ENCODE measurements around the gene SLAIN1. TPM values are rescaled to one million over a fixed set of nuclear protein-coding genes. Genes with fewer than 3 reads are reported as not detected.

SLAIN1 gene
- total RNA-seq, 4 donors from 2014 or later, result 10.3 to 20.9 (median 15.4) TPM

- no peak for TF ChIP-seq CTCF (IDR thresholded peaks at IDR 0.05)
- TF ChIP-seq POLR2A (IDR thresholded peaks at IDR 0.05), result no peak
- intact Hi-C loops (cut with DNase I; ENCODE audit: low total_unique reads), result no loop called here
- no peak overlapping the region for H3K27ac ChIP-seq
- no peaks in the 10 kb centered on the region for H3K36me3 ChIP-seq
- no peak for DNase-seq
- no peak overlapping the region for H3K4me3 ChIP-seq
- no peaks in the 10 kb centered on the region for H3K4me1 ChIP-seq
- H3K9me3 ChIP-seq, result no peaks in the 10 kb centered on the region
- H3K27me3 ChIP-seq, result no peaks in the 10 kb centered on the region
Measured at GRCh38 chr13:77674852-77675251, 22.6 kb upstream of the SLAIN1 start.

- intact Hi-C loops (cut with DNase I; ENCODE audit: low total_unique reads), result no loop called here
- Histone ChIP-seq H3K9me3 (no peaks in the 10 kb centered on the region), H3K36me3 (no peaks in the 10 kb centered on the region), H3K4me1 (no peaks in the 10 kb centered on the region), H3K27me3 (no peaks in the 10 kb centered on the region), H3K4me3 (no peak overlapping the region), H3K27ac (no peak overlapping the region)
- DNase-seq, result no peak
- no peak for TF ChIP-seq POLR2A (IDR thresholded peaks at IDR 0.05)
- TF ChIP-seq CTCF (IDR thresholded peaks at IDR 0.05), result no peak
Measured at GRCh38 chr13:77678691-77679235, 18.7 kb upstream of the SLAIN1 start.

GRCh38 chr13:77687799-77688198 lies 9.7 kb upstream of the SLAIN1 start:
- Histone ChIP-seq H3K4me1 (no peaks in the 10 kb centered on the region), H3K27ac (no peak overlapping the region), H3K4me3 (no peak overlapping the region), H3K27me3 (no peaks in the 10 kb centered on the region), H3K36me3 (no peaks in the 10 kb centered on the region), H3K9me3 (no peaks in the 10 kb centered on the region)
- DNase-seq, result no peak
- intact Hi-C loops (cut with DNase I; ENCODE audit: low total_unique reads), result no loop called here
- no peak for TF ChIP-seq POLR2A (IDR thresholded peaks at IDR 0.05)
- no peak for TF ChIP-seq CTCF (IDR thresholded peaks at IDR 0.05)

GRCh38 chr13:77691871-77692270 lies 5.6 kb upstream of the SLAIN1 start:
- Histone ChIP-seq H3K27me3 (no peaks in the 10 kb centered on the region), H3K27ac (no peak overlapping the region), H3K9me3 (no peaks in the 10 kb centered on the region), H3K36me3 (no peaks in the 10 kb centered on the region), H3K4me3 (no peak overlapping the region), H3K4me1 (no peaks in the 10 kb centered on the region)
- no peak for DNase-seq
- intact Hi-C loops (cut with DNase I; ENCODE audit: low total_unique reads), result no loop called here
- TF ChIP-seq CTCF (IDR thresholded peaks at IDR 0.05) (no peak), POLR2A (IDR thresholded peaks at IDR 0.05) (no peak)

GRCh38 chr13:77692746-77693448 lies 4.6 kb upstream of the SLAIN1 start:
- Histone ChIP-seq H3K27ac (no peak overlapping the region), H3K4me1 (no peaks in the 10 kb centered on the region), H3K27me3 (no peaks in the 10 kb centered on the region), H3K4me3 (no peak overlapping the region), H3K36me3 (no peaks in the 10 kb centered on the region), H3K9me3 (no peaks in the 10 kb centered on the region)
- TF ChIP-seq CTCF (IDR thresholded peaks at IDR 0.05) (no peak), POLR2A (IDR thresholded peaks at IDR 0.05) (no peak)
- DNase-seq, result no peak
- intact Hi-C loops (cut with DNase I; ENCODE audit: low total_unique reads), result no loop called here
